Type B pancreatic cell (in vitro differentiated cells): ENCODE measurements around the gene CDK7. TPM values are rescaled to one million over a fixed set of nuclear protein-coding genes. Genes with fewer than 3 reads are reported as not detected.

Experiments
- DNase-seq: peaks from one replicate; pipeline ENCODE4 v3.0.0; 2021; ENCODE audit warnings: mixed read lengths; ENCODE audit not compliant: unreplicated experiment; ENCODE audit errors: extremely low spot score
- H3K27ac Mint-ChIP-seq: 2 replicates; pipeline ENCODE4 v1.8.0; 2021; ENCODE audit warnings: mild to moderate bottlenecking, mixed read lengths
- H3K27me3 Mint-ChIP-seq: 2 replicates; pipeline ENCODE4 v1.8.0; 2021; ENCODE audit warnings: mixed read lengths
- H3K36me3 Mint-ChIP-seq: 2 replicates; pipeline ENCODE4 v1.8.0; 2021; ENCODE audit warnings: mixed read lengths
- H3K4me1 Mint-ChIP-seq: one replicate; pipeline ENCODE4 v1.8.0; 2021; ENCODE audit warnings: mixed read lengths; ENCODE audit not compliant: unreplicated experiment
- H3K4me3 Mint-ChIP-seq: 2 replicates; pipeline ENCODE4 v1.8.0; 2021; ENCODE audit warnings: mild to moderate bottlenecking, mixed read lengths
- H3K9me3 Mint-ChIP-seq: 2 replicates; pipeline ENCODE4 v1.8.0; 2021; ENCODE audit warnings: mixed read lengths
- total RNA-seq: library from RNA; stranded (reverse); gene quantifications from 2 replicates; pipeline ENCODE4 v1.2.1, GENCODE V29; 2021; ENCODE audit warnings: low replicate concordance
- TF ChIP-seq, protein P1 (sequence below): fragments of 200-600 bp; sonication (generic); conservative IDR thresholded peaks from 2 replicates; pipeline ENCODE4 v1.5.0; 2021; ENCODE audit warnings: antibody characterized with exemption, mild to moderate bottlenecking

Gene CDK7
- total RNA-seq, 1 donor from 2014 or later, result 27.3 TPM

DNA sequence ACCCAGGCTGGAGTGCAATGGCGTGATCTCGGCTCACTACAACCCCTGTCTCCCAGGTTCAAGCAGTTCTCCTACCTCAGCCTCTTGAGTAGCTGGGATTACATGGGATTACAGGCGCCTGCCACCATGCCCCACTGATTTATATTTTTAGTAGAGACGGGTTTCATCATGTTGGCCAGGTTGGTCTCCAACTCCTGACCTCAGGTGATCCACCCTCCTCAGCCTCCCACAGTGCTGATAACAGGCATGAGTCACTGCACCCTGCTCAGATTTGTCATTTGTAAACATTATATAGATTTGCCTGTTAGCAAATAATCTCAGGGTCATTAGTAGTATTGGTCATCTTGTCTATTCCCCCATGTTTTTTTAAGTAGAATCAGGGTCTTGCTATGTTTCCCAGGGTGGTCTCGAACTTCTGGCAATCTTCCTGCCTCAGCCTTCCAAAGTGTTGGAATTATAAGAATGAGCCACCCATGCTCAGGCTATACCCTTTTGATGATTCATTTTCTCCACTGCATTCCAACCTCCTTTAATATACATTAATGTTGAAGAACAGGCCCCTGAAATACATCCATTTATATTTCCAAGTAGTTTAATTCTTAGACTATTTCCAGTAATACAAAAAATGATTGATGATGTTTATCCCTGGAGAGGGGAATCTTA lies 28.0 kb upstream of the CDK7 start:
- peak; percentile 7 for DNase-seq

DNA sequence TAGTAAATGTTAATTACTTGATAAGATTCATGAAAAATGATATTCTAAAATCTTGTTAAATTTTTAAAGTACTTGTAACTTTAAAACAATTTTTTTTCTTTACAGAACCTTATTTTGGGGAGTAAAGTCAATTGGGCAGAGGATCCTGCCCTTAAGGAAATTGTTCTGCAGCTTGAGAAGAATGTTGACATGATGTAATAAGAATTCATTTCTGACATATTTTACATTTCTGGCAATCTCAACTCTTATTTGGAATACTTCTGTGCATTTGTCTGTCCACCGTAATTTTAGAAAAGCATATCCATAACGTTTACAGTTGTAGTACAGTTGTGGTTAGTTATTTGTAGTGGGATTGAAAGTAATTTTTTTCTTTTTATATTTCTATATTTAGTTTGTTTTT lies 25.1 kb upstream of the CDK7 start:
- TF ChIP-seq, protein P1, sequence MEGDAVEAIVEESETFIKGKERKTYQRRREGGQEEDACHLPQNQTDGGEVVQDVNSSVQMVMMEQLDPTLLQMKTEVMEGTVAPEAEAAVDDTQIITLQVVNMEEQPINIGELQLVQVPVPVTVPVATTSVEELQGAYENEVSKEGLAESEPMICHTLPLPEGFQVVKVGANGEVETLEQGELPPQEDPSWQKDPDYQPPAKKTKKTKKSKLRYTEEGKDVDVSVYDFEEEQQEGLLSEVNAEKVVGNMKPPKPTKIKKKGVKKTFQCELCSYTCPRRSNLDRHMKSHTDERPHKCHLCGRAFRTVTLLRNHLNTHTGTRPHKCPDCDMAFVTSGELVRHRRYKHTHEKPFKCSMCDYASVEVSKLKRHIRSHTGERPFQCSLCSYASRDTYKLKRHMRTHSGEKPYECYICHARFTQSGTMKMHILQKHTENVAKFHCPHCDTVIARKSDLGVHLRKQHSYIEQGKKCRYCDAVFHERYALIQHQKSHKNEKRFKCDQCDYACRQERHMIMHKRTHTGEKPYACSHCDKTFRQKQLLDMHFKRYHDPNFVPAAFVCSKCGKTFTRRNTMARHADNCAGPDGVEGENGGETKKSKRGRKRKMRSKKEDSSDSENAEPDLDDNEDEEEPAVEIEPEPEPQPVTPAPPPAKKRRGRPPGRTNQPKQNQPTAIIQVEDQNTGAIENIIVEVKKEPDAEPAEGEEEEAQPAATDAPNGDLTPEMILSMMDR, result no peak

More for the DNA sequence above, 28.0 kb upstream of the CDK7 start:
- Mint-ChIP-seq H3K4me3 (no peak overlapping the region), H3K27ac (no peak overlapping the region), H3K4me1 (no peaks in the 10 kb centered on the region), H3K36me3 (no peaks in the 10 kb centered on the region), H3K27me3 (no peaks in the 10 kb centered on the region), H3K9me3 (no peaks in the 10 kb centered on the region)
- TF ChIP-seq, protein P1, result no peak

DNA sequence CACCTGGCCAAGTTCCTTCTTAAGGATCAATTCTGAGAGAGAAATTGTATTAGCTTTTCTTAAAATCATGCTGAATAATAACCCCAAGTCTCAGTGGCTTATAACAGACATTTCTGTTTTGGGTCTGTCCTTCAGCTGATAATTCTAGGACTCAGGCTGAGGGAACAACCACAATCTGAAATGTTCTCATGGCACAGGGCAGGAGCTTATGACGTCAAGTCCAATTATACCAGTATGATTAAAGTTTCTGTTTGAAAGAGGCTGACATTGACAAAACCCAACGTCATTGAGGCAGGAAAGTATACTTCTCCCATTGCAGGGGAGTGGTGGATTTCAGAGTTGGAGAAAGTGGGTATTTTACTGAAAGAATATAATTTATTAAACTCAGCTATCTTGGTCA lies 23.5 kb upstream of the CDK7 start:
- Mint-ChIP-seq H3K27ac (no peak overlapping the region), H3K4me3 (no peak overlapping the region), H3K36me3 (peaks cover 3% of the 10 kb centered on the region), H3K27me3 (no peaks in the 10 kb centered on the region), H3K9me3 (no peaks in the 10 kb centered on the region), H3K4me1 (no peaks in the 10 kb centered on the region)
- TF ChIP-seq, protein P1, result no peak
- DNase-seq, result no peak

More for the DNA sequence above, 25.1 kb upstream of the CDK7 start:
- H3K4me3 Mint-ChIP-seq, result no peak overlapping the region
- H3K4me1 Mint-ChIP-seq, result no peaks in the 10 kb centered on the region
- H3K36me3 Mint-ChIP-seq, result no peaks in the 10 kb centered on the region
- DNase-seq, result no peak
- H3K9me3 Mint-ChIP-seq, result no peaks in the 10 kb centered on the region
- H3K27ac Mint-ChIP-seq, result no peak overlapping the region
- H3K27me3 Mint-ChIP-seq, result no peaks in the 10 kb centered on the region

DNA sequence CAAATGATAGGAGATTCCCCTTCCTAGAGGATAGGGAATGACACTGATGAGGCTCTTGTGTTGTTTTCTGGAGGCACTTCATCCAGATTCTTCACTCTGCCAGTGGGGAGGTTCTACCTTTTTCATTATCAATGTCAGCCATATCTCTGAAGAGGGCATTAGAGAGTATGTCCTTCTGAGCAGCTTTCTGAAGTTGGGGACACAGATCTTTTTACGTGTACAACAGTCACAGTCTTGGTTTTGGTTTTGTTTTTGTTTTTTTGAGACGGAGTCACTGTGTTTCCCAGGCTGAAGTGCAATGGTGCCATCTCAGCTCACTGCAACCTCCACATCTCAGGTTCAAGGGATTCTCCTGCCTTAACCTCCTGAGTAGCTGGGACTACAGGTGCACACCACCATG lies 22.7 kb upstream of the CDK7 start:
- H3K4me1 Mint-ChIP-seq, result no peaks in the 10 kb centered on the region
- H3K4me3 Mint-ChIP-seq, result no peak overlapping the region
- H3K27ac Mint-ChIP-seq, result no peak overlapping the region
- no peak for DNase-seq
- H3K9me3 Mint-ChIP-seq, result no peaks in the 10 kb centered on the region
- TF ChIP-seq, protein P1, result no peak
- no peaks in the 10 kb centered on the region for H3K27me3 Mint-ChIP-seq
- peaks cover 3% of the 10 kb centered on the region for H3K36me3 Mint-ChIP-seq

DNA sequence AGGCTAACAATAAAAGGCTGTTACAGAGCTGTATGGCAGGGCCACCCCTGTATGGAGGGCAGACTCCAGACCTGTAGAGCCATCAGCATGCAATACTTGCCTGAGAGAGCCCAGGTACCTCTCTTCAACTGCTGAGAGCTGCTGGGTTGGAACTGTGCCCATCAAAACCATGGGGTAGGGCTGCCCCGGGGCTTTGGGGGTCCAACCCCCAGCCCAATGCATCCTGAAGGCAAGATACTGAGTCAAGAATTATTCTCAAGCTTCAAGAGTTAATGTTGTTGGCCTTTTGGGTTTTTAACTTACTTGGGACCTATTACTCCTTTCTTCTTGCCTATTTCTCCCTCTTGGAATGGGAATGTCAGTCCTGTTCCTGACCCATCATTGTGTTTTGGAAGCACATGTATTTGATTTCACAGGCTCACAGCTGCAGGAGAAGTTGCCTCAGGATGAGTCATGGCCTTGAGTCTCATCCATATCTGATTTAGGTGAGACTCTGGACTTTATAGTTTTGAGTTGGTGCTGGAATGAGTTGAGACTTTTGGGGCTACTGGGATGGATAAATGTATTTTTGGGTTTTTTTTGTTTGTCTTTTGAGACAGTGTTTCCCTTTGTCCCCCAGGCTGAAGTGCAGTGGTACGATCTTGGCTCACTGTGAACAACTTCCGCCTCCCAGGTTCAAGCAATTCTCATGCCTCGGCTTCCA lies 21.0 kb upstream of the CDK7 start:
- Mint-ChIP-seq H3K27ac (no peak overlapping the region), H3K4me3 (no peak overlapping the region), H3K9me3 (no peaks in the 10 kb centered on the region), H3K36me3 (peaks cover 3% of the 10 kb centered on the region), H3K4me1 (no peaks in the 10 kb centered on the region), H3K27me3 (no peaks in the 10 kb centered on the region)
- TF ChIP-seq, protein P1, result no peak
- DNase-seq, result no peak
